Stimulated activated CD8-positive, alpha-beta memory T cell treated with anti-CD3 and anti-CD28 coated beads, Interleukin-15, amount 100 ng/mL, for 4 hours (primary cell): Measurements from ENCODE around the gene RPN2.

Source experiments
- DNase-seq, 2 donors: peaks; one replicate each; pipeline ENCODE4 v3.0.0-alpha.2; 2020; ENCODE audit warnings: low read depth in 2 of 2

Gene RPN2

DNA sequence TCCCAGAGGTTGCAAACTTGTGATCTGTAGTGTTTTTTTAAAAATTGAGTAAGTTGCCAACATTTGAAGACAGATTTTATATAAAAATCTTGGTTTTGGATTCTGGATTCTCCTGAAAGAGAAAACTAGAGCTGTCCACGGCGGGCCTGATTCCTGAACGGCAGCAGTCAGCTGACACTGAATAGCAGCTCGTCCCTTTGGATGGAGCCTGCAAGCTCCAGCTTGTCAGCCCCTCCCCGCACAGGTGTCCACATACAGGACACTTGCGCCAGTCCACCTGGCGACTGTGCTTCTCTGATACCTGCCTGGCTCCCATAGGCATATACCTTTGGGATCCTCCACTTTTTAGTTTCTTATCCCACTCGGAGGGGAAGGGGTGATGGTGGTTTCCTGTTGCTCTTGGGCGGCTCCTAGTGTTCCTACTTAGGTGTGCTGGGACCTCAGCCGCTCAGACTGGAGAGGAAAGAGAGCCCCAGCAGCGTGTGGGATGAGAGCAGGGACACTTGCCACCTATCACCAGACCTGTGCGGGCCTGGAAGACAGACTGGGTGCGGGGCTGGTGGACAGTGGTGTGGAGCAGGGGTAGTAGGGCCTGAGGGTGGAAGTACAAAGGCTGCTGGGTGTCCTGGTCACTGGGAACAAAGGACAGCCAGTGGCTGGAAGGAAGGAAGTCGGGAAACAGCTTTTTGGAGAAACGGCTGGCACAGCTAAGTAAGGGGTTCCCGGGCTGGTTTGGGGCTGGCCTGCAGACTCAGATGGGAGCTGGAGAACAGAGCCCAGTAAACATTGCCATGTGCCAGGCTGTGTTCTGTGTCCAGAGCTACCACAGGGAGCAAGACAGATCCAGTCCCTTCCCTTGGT is 64.2 kb downstream of the RPN2 start:
- no peak for DNase-seq

- no peak for DNase-seq
These were observed 64.9 kb downstream of the RPN2 start for GRCh38 chr20:37243937-37244571.

- DNase-seq, result no peak
These were observed 65.4 kb downstream of the RPN2 start for GRCh38 chr20:37244572-37244957.

- no peak for DNase-seq
These were observed 66.4 kb downstream of the RPN2 start for GRCh38 chr20:37245216-37246150.

DNA sequence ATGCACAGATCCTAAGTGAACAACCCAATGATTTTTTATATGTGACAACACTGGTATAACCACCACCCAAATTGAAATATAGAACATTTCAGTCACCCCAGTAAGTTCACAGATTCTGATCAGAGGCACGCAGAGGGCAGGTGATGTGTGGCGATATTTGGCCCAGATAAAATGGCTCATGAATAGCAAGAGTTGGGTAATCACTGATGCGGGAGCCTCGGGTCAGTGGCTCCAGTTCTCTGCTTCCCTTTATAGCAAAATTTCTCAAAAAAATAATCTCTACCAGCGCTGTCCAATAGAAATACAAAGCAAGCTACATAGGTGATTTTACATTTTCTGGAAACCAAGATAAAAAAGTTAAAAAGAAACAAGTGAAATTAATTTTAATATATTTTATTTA is 67.6 kb downstream of the RPN2 start:
- DNase-seq, result no peak

GRCh38 chr20:37247547-37247946 is 68.4 kb downstream of the RPN2 start:
- DNase-seq, result no peak

DNA sequence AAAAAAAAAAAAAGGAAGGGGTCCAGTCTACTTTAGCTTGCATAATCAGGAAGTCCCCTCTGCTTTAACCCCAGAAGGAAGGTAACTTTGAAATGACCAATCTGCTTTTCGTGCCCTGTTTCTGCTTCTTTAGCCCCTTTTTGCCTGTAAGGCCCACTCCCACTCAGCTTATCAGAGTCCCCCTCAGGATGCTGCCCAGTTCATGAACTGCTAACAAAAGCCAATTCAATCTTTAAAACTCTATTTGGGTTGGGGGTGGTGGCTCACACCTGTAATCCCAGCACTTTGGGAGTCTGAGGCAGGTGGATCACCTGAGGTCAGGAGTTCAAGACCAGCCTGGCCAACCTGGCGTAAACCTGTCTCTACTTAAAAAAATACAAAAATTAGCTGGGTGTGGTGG is 70.2 kb downstream of the RPN2 start:
- no peak for DNase-seq

DNA sequence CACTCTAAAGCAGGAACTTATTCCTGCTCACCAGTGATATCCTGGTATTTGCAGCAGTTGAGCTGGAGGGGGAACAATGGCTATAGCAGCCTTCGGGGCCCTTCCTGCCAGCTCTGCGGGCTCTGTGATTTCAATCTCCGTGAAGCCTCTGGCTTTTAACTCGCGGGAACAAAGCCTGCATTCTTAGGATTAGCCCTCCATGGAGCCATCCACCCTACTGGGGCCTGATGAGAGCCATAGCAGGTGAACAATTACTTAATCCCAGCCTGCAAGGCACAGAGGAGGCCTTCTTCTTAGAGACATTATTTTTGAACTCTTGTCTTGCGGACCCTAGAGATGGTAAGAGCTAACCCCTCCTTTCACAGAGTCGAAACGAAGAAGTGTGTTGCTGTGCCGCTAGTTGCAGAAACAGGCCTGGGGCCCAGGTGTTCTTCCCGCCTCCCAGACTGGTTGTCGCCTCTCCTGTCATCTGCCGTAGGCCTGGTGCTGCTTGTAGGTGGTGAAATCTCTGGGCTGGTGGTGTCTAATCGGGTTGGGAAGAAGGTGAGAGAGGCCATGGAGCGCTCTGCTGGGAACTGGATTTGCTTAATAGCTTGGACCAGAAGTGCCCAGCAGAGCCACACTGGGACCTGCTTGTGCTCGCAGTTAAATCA is 72.8 kb downstream of the RPN2 start:
- no peak for DNase-seq

DNA sequence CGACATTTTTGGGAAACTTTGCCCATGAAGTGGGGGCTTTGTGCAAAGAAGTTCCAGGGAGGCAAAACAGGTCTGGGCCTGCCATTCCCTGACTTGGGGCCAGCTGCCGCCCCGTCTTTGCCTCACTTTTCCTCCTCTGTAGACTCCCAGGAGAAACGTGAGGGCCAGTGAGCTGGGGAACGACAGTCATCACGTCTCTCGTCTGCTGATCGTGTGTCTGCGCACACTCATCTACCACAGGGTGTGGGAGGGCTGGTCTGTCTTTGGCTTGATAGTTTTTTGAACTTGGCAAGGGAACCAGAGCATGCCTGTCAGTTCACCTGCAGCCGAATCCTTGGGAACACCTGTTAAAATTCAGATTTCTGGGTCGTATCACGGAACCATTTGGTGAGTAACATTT is 74.0 kb downstream of the RPN2 start:
- no peak for DNase-seq

DNA sequence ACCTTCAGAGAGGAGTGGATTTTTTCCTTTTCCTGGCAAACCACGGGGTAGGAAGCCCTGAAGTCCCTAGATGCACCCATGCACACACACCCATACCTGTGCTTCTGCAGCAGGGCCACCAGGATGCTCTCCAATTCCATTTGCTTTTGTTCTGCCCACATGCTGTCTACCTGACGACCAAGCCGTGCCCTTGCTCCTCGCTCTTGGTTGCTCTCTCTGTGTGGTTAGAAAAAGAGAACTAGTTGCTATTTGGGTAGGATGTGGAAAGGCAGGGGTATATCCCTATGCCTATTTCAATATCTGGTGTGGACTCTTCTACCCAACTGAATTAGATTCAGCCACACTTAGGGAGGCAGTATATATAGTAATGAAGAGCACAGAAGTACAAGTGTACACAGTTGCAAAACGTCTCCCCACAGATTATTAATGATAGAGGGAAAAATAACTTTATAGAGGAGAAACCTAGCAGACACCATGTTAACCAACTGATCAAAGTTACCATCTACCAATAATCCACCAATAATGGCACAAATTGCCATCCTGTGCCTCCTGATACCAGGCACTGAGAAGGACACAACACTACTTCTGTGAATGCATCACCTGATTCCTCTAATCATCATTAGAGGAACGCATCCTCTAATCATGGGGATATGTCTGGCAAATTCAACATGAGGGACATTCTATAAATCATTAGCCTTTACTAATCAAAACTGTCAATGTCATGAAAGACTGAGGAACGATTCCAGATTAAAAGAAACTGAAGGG is 75.2 kb downstream of the RPN2 start:
- no peak for DNase-seq

DNA sequence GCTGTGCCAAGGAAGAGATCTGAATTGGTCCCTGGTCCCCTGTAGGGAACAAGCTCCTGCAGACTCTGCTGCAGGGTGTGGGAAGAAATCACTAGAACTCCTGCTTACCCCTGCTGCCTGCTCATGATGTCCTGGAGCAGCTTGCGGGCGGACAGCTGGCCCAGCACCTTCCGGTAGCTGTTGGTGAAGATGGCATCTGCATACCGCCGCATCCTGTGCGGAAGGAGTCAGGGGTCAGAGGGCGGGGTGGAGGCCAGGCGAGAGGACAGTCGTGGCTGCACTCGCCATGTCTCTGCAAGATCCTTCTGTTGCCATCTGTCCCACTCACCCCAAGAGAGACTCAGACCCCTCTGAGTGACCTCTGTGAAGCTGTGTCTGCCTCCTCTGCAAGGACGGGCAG is 77.2 kb downstream of the RPN2 start:
- DNase-seq, result no peak

DNA sequence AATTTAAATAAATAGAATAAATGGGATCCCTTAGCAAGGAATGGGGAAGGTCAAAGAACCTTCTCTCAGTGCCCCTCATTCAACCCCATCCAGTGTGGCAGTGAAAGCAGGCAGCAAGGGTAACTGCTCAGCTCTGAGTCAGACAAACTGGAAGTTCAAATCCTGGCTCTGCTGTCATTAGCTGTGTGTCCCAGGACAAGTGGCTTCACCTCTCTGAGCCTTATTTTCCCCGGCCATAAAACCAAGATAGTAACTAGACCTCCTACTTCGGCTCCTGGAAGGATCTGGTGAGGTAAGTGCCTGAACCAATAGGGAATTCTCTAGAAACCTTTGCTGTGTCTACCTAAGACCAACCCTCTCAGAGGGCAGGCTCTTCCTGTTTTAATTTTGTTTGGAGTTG is 78.4 kb downstream of the RPN2 start:
- no peak for DNase-seq

DNA sequence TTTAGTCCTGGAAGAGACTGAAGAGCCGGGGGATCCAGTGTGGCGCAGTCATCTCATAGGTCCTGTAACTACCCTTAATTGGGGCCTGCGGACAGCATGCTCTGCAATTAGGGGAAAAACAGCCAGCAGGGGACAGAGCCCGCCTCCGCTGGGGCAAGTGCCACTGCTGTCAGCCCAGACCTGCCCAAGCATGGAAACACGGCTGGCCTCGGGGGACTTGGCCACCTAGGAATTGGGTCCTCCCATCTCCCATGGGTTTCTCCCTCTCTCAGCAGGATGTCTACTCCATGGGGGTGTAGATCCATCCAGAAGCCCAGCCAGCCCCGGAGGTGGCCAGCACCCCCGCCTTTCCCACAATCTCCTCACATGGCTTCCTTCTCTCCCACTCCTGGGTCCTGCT is 78.9 kb downstream of the RPN2 start:
- DNase-seq, result no peak

GRCh38 chr20:37259031-37259430 is 79.9 kb downstream of the RPN2 start:
- no peak for DNase-seq

- no peak for DNase-seq
These were observed 80.7 kb downstream of the RPN2 start for GRCh38 chr20:37259865-37260264.

DNA sequence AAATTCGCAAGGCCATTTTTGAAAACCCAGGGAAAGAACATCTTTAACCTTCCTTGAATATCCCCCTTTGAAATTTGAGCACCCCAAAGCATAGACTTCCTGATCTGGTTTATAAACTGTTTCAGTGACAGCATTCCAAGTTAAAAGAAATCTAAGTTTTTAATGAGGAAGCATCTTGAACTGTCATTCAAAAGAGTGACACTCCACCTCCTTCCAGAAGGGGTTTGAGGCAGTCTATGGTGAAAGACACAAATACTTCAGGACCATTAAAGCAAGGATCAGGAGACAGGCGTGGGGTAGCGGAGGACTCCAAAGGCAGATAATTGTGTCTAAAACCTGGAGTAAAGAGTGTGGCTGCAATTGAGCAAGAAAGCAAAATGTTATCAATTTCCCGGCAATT is 81.8 kb downstream of the RPN2 start:
- DNase-seq, result no peak

DNA sequence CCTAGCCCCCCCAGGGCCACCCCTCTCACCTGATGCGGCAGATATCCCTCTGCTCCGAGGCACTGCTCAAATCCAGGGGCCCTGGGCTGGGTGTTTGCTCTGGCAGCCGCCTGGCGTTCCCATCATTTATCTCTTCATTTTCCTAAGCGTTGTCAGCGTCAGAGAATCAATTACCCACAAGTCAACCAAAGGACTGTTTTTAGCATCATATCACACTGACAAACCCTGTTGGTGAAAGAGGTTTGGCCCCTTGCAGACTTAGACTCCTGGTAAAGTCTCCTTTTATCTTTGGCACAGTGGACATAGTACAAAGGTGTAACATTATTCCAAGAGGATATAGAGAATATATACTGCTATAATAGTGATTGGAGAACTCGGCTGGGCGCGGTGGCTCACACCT is 82.6 kb downstream of the RPN2 start, which contains the start of gene GHRH:
Gene GHRH, minus strand, starts transcription at position 101 of the 400 bp plus-strand sequence. CDS start 4,925 bp downstream, outside the sequence.
- DNase-seq, result no peak

- no peak for DNase-seq
These were observed 83.4 kb downstream of the RPN2 start for GRCh38 chr20:37262505-37262904.

- DNase-seq, result no peak
These were observed 84.6 kb downstream of the RPN2 start for GRCh38 chr20:37263686-37264085.

DNA sequence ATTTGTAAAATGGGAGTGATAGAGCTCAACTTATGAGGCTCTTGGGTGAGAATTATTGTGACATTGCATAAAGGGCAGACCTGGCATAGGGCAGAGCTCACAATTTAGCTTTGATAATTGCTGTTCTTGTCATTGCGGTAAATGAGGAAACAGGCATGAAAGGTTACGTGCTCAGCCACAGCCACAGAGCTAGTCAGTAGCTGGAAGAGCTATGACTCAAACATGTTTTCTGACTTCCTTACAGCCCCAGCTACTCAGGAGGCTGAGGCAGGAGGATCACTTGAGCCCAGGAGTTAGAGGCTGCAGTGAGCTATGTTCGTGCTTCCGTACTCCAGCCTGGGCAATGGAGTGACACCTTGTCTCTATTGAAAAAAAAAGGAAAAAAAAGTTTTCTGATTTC is 86.0 kb downstream of the RPN2 start:
- no peak for DNase-seq
